Muscle of arm (tissue), 12 donors: ENCODE measurements around the gene ELOVL2. TPM values are rescaled to one million over a fixed set of nuclear protein-coding genes. Genes with fewer than 3 reads are reported as not detected.
A peak's percentile ranks its signal among the peaks of the same experiment; 100 is the strongest.

Experiments used
- DNase-seq: peaks from one replicate; pipeline ENCODE4 v3.0.0-alpha.2; 2013
- polyA plus RNA-seq, 12 donors: library from polyadenylated mRNA; unstranded; fragments of 120-200 nt; gene quantifications; one replicate each; pipeline ENCODE4 v1.2.1, GENCODE V29; 2013; ENCODE audit not compliant: insufficient read length in 12 of 12

ELOVL2 gene
- polyA plus RNA-seq, 12 donors: 1.7 to 3.2 (median 2.6) TPM; not detected in 1

DNA sequence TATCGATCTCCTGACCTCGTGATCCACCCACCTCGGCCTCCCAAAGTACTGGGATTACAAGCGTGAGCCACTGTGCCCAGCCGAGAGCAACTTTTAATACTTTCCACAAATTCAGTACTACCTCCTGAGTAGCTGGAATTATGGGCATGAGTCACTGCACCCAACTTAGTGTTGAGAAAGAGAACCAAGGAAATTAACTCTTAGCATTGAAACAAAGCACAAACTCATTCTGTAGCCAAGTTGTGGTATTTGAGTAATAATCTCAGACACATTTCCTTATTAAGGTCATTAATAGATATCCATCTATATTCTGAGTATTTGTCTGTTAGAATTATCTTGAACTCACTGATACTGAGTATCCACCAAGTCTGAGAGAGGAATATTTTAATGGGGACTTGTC lies 14.3 kb upstream of the ELOVL2 start:
- no peak for DNase-seq

GRCh38 chr6:11056871-11057270 lies 12.8 kb upstream of the ELOVL2 start:
- no peak for DNase-seq

GRCh38 chr6:11055127-11055627 lies 11.1 kb upstream of the ELOVL2 start:
- DNase-seq: no peak

GRCh38 chr6:11054722-11055121 lies 10.6 kb upstream of the ELOVL2 start:
- no peak for DNase-seq

- no peak for DNase-seq
Observed at GRCh38 chr6:11053307-11053706, 9.2 kb upstream of the ELOVL2 start.

DNA sequence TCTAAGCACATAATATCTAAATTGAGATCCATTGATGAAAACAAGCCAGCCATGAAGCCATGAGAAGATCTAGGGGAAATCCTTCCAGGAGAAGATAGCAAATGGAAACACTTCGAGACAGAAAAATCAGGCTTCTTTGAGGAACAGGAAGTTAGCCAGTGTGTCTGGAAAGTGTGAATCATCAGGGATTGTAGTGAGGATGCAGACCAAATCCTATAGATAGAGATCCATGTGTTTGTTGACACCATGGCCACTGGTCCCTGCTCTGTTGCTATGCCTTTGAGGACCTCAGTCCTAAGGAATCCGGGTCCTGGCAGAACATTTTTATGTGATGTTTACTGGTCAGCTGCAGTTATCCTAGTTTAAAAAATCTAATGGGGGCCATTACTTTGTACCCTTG lies 6.6 kb upstream of the ELOVL2 start:
- DNase-seq: no peak

DNA sequence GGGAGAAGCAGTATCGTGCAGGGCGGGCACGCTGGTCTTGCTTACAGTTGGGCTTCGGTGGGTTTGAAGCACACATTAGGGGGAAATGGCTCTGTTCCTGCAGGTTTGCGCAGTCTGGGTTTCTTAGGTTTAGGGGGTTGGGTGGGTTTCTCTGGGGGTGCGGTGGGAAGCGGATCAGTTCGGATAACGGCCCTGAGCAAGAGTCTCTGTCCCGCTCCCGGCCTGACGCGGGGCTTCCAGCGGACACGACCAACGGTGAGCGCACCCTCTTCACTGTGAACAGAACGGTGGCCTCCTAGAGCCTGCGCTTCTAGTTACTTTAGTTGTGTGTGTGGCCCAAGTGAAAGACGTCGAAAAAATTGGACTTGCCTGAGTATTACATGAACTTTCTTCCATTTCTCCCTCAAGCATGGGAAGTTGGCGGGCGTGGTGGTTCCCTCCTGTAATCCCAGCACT lies 635 bp upstream of the ELOVL2 start:
- no peak for DNase-seq

- peak; percentile 11 for DNase-seq
Observed at GRCh38 chr6:11043378-11043960, 636 bp downstream of the ELOVL2 start.

- DNase-seq: peak; percentile 10
Observed at GRCh38 chr6:11042750-11043377, 1.2 kb downstream of the ELOVL2 start.

GRCh38 chr6:11042025-11042749 lies 1.9 kb downstream of the ELOVL2 start:
- no peak for DNase-seq

GRCh38 chr6:11040134-11040533 lies 4.0 kb downstream of the ELOVL2 start:
- no peak for DNase-seq

DNA sequence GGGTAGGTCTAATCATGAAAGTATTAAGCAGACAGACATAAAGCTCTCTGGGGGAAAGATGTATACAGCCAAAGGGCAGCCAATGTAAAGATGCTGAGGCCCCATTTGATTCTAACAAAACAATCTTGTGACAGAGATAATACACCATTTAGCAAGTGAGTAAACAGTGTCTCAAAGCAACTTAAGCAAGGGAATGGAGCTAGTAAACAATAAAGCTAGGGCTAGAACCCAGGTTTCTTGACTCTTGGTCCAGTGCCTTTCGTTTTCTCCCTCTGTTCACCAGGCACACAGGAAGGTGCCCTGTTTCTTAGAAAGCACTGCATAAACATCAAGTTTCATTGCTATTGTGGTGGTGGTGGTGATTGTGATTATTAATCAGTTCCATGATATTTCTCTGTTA lies 5.1 kb downstream of the ELOVL2 start:
- DNase-seq: no peak

DNA sequence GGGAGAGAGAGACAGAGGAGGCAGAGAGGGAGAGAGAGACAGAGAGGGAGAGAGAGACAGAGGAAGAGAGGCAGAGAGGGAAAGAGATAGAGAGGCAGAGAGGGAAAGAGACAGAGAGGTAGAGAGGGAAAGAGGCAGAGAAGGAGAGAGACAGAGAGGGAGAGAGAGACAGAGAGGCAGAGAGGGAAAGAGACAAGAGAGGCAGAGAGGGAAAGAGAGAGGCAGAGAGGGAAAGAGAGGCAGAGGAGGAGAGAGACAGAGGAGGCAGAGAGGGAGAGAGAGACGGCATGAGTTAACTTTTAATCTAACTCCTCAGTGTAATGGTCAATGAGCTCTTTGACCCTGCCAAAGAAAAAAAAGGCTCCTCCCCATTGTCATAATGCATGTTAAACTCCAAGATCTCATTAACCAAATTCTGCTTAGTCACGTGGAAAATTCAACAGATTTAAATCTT lies 7.1 kb downstream of the ELOVL2 start:
- DNase-seq: no peak

DNA sequence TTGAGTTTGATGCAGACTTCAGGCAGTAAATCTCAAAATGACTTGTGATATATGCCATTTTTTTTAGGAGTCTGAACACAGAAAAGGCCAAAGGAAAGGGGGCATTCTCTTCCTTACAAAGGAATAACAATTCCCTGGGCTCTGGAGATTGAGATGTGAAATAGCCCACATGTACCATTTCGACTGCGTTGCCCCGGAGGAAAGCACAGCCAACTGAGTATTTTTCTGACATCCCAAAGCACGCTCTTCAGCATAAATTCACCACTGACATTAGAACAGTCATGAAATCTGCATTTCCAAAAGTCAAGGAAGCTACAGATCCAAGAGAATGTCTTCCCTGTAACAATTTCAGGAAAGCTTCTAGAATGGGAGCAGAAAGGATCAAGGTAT lies 7.8 kb downstream of the ELOVL2 start:
- DNase-seq: no peak

- DNase-seq: no peak
Observed at GRCh38 chr6:11035616-11036350, 8.3 kb downstream of the ELOVL2 start.

- no peak for DNase-seq
Observed at GRCh38 chr6:11033825-11034224, 10.3 kb downstream of the ELOVL2 start.

DNA sequence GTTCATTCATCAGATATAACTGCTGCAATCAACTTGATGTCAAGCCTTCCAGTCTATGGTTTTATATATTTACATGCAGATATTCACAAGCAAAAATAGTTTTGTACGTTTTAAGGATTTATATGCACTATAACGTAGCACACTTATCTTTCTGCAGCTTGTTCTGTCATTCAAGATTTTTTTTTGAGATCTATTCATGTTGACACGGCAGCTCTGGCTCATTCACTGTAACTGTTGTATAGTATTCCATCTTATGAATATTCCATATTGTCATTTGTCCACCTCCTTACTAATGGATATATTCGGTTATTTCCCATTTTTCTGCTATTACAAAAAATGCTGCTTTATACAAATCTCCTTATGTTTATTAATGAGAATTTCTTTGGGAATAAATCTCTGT lies 13.2 kb downstream of the ELOVL2 start:
- DNase-seq: no peak

- no peak for DNase-seq
Observed at GRCh38 chr6:11028959-11029358, 15.1 kb downstream of the ELOVL2 start.

DNA sequence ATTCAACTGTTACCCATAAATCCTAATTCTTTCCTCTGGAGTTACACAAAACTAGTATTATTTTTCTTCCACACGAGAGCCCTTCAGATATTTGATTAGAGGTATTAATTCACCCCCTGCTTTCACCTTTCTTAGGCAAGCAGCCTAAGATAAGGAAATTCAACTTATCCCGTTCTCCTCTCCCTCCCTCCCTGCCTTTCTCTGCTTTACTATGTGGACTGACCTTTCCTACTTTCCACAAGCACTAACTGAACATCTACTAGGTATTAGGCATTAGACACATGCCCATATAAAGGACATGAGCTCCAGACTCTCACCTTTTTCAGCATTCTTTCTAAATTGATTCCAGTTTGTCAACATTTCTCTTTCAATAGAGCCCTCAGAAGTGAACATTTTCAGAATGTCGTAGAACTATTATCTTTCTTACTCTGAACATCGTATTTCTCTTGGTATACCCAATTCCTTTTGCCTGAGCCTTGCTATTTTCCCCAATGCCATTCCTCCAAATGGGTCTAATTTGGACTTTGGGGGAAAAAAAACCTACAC lies 16.5 kb downstream of the ELOVL2 start:
- no peak for DNase-seq

- DNase-seq: no peak
Observed at GRCh38 chr6:11025921-11026635, 18.0 kb downstream of the ELOVL2 start.

DNA sequence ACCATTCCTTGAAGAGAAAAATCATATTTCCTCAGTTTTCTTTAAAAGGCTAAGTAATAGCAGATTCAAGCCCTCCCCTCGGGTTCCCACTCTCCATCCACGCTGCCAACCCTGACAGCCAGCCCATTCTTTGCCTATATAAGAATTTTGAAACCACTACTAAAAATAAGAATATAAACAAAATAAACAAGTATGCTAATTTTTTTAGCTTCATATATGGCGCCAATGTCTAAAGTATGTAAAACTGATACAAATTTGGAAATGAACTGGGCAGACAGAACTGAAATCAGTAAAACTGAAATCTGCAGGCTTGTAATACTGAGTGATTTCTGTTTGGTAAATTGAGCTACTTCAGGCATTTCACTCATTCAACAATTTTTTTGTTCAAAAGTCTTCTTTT lies 19.0 kb downstream of the ELOVL2 start:
- no peak for DNase-seq
